GM21619 (cell line): ENCODE results near the gene ABHD17B.

Source experiments
- ATAC-seq: cut with Tn5 transposase; IDR thresholded peaks from one replicate; pipeline ENCODE4 v1.9.1; 2021; ENCODE audit not compliant: unreplicated experiment

The ABHD17B gene

GRCh38 chr9:71822935-71823334 is 88.1 kb downstream of the ABHD17B start:
- no peak for ATAC-seq

DNA sequence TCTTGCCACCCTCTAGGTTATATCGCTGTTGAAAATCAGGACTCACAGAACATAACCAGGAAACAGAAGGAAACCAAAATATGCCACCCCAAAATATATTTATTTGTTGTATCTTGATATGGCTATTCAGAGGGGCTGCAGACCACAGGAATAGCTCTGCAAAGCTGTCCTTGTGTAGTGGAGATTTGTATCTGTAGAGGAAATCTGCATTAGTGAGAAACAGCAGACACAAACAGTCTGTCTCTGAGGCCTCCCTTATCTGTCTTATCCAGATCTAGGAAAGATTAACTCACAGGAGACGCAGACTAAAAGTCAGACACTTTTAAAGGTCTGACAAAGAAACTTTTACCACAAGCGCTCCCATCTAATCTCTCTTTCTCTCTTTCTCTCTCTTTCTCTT is 88.5 kb downstream of the ABHD17B start:
- ATAC-seq: no peak

- no peak for ATAC-seq
These were observed 89.6 kb downstream of the ABHD17B start for GRCh38 chr9:71821405-71821804.

DNA sequence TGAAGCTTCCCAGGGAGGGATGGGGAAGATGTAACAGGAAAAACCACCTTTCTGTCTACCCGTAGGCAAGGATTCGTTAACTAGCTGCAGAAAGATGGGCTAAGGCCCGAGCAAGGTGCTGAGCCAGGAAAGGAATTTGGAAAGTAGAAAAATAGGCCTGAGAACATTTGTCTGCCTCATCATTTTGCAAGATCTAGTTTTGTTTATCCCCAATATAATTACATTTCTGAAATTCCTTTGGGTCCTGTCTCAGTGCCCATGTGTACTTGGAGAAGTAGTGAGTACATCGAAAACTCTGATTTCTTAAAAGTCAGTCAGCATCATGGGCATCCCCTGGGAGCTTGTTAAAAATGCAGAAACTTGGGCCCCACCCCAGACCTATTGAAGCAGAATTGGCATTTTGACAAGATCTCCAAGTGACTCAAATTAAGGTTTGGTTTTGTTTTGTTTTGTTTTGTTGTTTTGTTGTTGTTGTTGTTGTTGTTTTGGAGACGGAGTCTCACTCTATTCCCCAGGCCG is 90.5 kb downstream of the ABHD17B start:
- ATAC-seq: no peak

DNA sequence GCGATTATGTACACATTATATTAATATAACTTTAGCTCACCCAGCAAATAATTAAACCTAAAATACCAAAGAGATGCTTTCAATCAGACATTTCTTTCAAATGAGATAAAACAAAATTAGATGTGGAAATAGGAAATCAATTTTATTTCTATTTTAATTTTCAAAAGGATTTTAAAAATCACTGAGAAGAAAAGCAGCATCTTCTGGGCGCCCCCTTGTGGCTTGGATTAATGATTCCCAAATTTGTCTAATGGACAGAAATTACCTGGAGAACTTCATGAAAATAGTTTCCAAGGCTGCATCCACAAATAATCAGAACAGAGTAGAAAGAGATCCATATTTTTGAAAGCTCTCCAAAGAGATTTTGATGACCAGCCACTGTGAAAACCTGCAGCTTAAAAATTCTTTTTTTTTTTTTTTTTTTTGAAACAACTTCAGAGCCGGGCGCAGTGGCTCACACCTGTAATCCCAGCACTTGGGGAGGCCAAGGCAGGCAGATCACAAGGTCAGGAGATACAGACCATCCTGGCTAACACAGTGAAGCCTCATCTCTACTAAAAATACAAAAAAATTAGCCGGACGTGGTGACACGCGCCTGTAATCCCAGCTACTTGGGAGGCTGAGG is 91.8 kb downstream of the ABHD17B start:
- no peak for ATAC-seq

GRCh38 chr9:71816916-71817451 is 94.0 kb downstream of the ABHD17B start:
- no peak for ATAC-seq
